ENCODE results near the gene GLIS1. TPM values are rescaled to one million over a fixed set of nuclear protein-coding genes. Genes with fewer than 3 reads are reported as not detected.

GLIS1 gene
- total and polyA plus RNA-seq, 10 of the 15 experiments (the other 5 are each of a cell fraction or from before 2014, with no cell fraction given), result not detected

GRCh38 chr1:53550201-53550741 is 188.7 kb downstream of the GLIS1 start (continued):
- TF ChIP-seq RELB (IDR thresholded peaks at IDR 0.05; ENCODE audit: low read depth), result no peak

- ATAC-seq, result no peak
- Histone ChIP-seq H3K27me3 (replicated peaks in 1 of 2; ENCODE audit: control insufficient read depth in 2 of 2, insufficient read depth in 2 of 2, low read length in 1 of 2) (peaks cover 0 to 1% of the 10 kb centered on the region in 2 experiments; a peak in 3 of 4 replicates), H3K36me3 (ENCODE audit: control insufficient read depth in 2 of 2, insufficient read depth in 2 of 2, low read length in 1 of 2) (no peaks in the 10 kb centered on the region), H3K4me3 (no peak overlapping the region), H3K4me2 (ENCODE audit: control insufficient read depth, insufficient read depth) (no peak overlapping the region), H2AFZ (ENCODE audit: control insufficient read depth, low read depth, low read length) (no peak overlapping the region), H3K9ac (ENCODE audit: control insufficient read depth, insufficient read depth, low read length) (no peak overlapping the region), H3K4me1 (ENCODE audit: control insufficient read depth, insufficient read depth, low read length) (no peaks in the 10 kb centered on the region), H3K9me3 (replicated peaks; ENCODE audit: control insufficient read depth, insufficient read depth, low read length) (no peaks in the 10 kb centered on the region; the same call in 2 of the 3 replicates), H4K20me1 (ENCODE audit: control insufficient read depth, insufficient read depth) (no peaks in the 10 kb centered on the region), H3K79me2 (ENCODE audit: control insufficient read depth, insufficient read depth, low read length) (no peaks in the 10 kb centered on the region), H3K27ac (ENCODE audit: control insufficient read depth, insufficient read depth) (no peak overlapping the region)
- SMC1A ChIA-PET (ENCODE audit: uncharacterized antibody, unreplicated experiment), result no interaction called here
- BruUV-seq (replicated peaks), result no TSS peak
- CTCF ChIA-PET, result interaction anchor here (0.8 kb wide), 1 partner anchor 10 kb away, joined by 3 read pairs; no protein-coding TSS in a partner anchor
- POLR2A ChIA-PET, result no interaction called here
- RAD21 ChIA-PET (ENCODE audit: unreplicated experiment), result no interaction called here
- in situ Hi-C loops (cut with MboI), result no loop called here
- WGBS (ENCODE audit: insufficient coverage, insufficient replicate concordance, low lambda C conversion rate, missing lambda C conversion rate), result 19% methylated on average over 3 of the region's 3 CpGs
- intact Hi-C loops (cut with micrococcal nuclease; ENCODE audit: unreplicated experiment), result no loop called here
- DNase-seq (ENCODE audit: low read depth, low spot score), result no peak
- no peak for FAIRE-seq
- TF ChIP-seq POLR2A (IDR thresholded peaks at IDR 0.05; ENCODE audit: low read depth, low read length), result no peak
- no peak for TF ChIP-seq ZNF207 (IDR thresholded peaks at IDR 0.05; ENCODE audit: borderline replicate concordance)
- TF ChIP-seq RB1 (IDR thresholded peaks at IDR 0.05; ENCODE audit: borderline replicate concordance), result no peak
- TF ChIP-seq SUPT20H (IDR thresholded peaks at IDR 0.05; ENCODE audit: borderline replicate concordance, control insufficient read depth, low read depth, low read length), result no peak
- no peak for TF ChIP-seq SMAD5 (IDR thresholded peaks at IDR 0.05; ENCODE audit: low read depth)
- TF ChIP-seq EP300 (IDR thresholded peaks at IDR 0.05; ENCODE audit: borderline replicate concordance in 1 of 2, control insufficient read depth in 1 of 2, low read depth in 2 of 2, low read length in 2 of 2), result no peak
- TF ChIP-seq ZNF687 (IDR thresholded peaks at IDR 0.05), result no peak
- no peak for TF ChIP-seq SREBF1 (IDR thresholded peaks at IDR 0.05; ENCODE audit: low read length)
- no peak for TF ChIP-seq DPF2 (IDR thresholded peaks at IDR 0.05)
- no peak for TF ChIP-seq PKNOX1 (IDR thresholded peaks at IDR 0.05)
- TF ChIP-seq IRF4 (IDR thresholded peaks at IDR 0.05; ENCODE audit: low read depth, low read length), result no peak
- no peak for TF ChIP-seq WRNIP1 (IDR thresholded peaks at IDR 0.05; ENCODE audit: borderline replicate concordance, low read depth, low read length)
- TF ChIP-seq SRF (IDR thresholded peaks at IDR 0.05; ENCODE audit: low read depth in 2 of 2, low read length in 2 of 2), result no peak
- no peak for TF ChIP-seq BCL3 (IDR thresholded peaks at IDR 0.05; ENCODE audit: borderline replicate concordance, insufficient read depth, low read depth, low read length, poor library complexity, severe bottlenecking)
Observed at GRCh38 chr1:53549781-53550180, 189.2 kb downstream of the GLIS1 start.

Measured in GM12878 (cell line).